Measurements from ENCODE around the gene SEC24B. TPM values are rescaled to one million over a fixed set of nuclear protein-coding genes. Genes with fewer than 3 reads are reported as not detected.

SEC24B gene
- polyA plus RNA-seq, 1 donor from 2014 or later, result 20.4 TPM

GRCh38 chr4:109588176-109588575 is 154.6 kb downstream of the SEC24B start:
- H3K27me3 ChIP-seq (ENCODE audit: insufficient read depth, low read depth, low read length), result no peaks in the 10 kb centered on the region
- H3K9me2 ChIP-seq (ENCODE audit: insufficient read depth, low read length), result no peaks in the 10 kb centered on the region
- H3K36me3 ChIP-seq (ENCODE audit: insufficient read depth, low read length), result no peaks in the 10 kb centered on the region
- no peaks in the 10 kb centered on the region for H3K9me3 ChIP-seq (ENCODE audit: low read length)
- H3K9ac ChIP-seq (ENCODE audit: low read length), result no peak overlapping the region
- H2AFZ ChIP-seq (ENCODE audit: low read depth, low read length), result no peak overlapping the region
- H4K20me1 ChIP-seq (ENCODE audit: insufficient read depth), result no peaks in the 10 kb centered on the region
- H3F3A ChIP-seq (ENCODE audit: insufficient read depth, low read length, poor library complexity, severe bottlenecking), result no peaks in the 10 kb centered on the region
- no peak overlapping the region for H3K4me2 ChIP-seq (ENCODE audit: low read length)
- H3K4me3 ChIP-seq (ENCODE audit: low read length), result no peak overlapping the region
- H3K79me2 ChIP-seq (replicated peaks; ENCODE audit: insufficient read depth, low read length), result no peaks in the 10 kb centered on the region
- TF ChIP-seq TAF1 (IDR thresholded peaks at IDR 0.05; ENCODE audit: low read depth) (no peak), SMC3 (conservative IDR thresholded peaks at IDR 0.05; ENCODE audit: poor library complexity) (no peak), MXI1 (conservative IDR thresholded peaks at IDR 0.05; ENCODE audit: poor library complexity, severe bottlenecking) (no peak), EP300 (conservative IDR thresholded peaks at IDR 0.05; ENCODE audit: poor library complexity, severe bottlenecking) (no peak), POLR2AphosphoS5 (IDR thresholded peaks at IDR 0.05) (no peak), EZH2 (IDR thresholded peaks at IDR 0.05; ENCODE audit: borderline replicate concordance, insufficient read depth, low read length, poor library complexity, severe bottlenecking) (no peak), RAD21 (conservative IDR thresholded peaks at IDR 0.05) (no peak)
- TF ChIP-seq, protein P1, sequence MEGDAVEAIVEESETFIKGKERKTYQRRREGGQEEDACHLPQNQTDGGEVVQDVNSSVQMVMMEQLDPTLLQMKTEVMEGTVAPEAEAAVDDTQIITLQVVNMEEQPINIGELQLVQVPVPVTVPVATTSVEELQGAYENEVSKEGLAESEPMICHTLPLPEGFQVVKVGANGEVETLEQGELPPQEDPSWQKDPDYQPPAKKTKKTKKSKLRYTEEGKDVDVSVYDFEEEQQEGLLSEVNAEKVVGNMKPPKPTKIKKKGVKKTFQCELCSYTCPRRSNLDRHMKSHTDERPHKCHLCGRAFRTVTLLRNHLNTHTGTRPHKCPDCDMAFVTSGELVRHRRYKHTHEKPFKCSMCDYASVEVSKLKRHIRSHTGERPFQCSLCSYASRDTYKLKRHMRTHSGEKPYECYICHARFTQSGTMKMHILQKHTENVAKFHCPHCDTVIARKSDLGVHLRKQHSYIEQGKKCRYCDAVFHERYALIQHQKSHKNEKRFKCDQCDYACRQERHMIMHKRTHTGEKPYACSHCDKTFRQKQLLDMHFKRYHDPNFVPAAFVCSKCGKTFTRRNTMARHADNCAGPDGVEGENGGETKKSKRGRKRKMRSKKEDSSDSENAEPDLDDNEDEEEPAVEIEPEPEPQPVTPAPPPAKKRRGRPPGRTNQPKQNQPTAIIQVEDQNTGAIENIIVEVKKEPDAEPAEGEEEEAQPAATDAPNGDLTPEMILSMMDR (IDR thresholded peaks at IDR 0.05; ENCODE audit: poor library complexity, severe bottlenecking), result no peak
- TF ChIP-seq, protein P2, sequence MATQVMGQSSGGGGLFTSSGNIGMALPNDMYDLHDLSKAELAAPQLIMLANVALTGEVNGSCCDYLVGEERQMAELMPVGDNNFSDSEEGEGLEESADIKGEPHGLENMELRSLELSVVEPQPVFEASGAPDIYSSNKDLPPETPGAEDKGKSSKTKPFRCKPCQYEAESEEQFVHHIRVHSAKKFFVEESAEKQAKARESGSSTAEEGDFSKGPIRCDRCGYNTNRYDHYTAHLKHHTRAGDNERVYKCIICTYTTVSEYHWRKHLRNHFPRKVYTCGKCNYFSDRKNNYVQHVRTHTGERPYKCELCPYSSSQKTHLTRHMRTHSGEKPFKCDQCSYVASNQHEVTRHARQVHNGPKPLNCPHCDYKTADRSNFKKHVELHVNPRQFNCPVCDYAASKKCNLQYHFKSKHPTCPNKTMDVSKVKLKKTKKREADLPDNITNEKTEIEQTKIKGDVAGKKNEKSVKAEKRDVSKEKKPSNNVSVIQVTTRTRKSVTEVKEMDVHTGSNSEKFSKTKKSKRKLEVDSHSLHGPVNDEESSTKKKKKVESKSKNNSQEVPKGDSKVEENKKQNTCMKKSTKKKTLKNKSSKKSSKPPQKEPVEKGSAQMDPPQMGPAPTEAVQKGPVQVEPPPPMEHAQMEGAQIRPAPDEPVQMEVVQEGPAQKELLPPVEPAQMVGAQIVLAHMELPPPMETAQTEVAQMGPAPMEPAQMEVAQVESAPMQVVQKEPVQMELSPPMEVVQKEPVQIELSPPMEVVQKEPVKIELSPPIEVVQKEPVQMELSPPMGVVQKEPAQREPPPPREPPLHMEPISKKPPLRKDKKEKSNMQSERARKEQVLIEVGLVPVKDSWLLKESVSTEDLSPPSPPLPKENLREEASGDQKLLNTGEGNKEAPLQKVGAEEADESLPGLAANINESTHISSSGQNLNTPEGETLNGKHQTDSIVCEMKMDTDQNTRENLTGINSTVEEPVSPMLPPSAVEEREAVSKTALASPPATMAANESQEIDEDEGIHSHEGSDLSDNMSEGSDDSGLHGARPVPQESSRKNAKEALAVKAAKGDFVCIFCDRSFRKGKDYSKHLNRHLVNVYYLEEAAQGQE (IDR thresholded peaks at IDR 0.05; ENCODE audit: borderline replicate concordance), result no peak
- H3K27ac ChIP-seq (ENCODE audit: low read length), result no peak overlapping the region

DNA sequence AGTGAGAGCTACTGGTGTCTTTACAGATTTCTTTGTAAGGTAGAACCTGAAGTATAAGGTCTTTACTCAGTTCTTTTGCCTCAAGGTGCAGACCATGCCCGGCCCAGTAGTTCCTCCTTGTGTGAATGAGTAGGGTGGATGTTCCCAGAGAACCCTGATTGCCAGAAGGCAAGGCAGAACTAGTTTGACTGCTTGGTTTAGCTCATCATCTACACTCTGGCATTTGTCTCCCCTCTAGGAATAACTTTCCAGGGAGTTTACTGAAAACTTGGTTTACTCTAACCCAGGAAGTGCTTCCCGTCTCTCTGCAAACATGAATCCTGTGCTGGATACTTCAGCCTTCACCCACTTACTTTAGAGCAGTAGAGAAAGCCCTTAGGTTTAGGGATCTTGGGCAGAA is 155.5 kb downstream of the SEC24B start:
- Histone ChIP-seq H4K20me1 (ENCODE audit: insufficient read depth) (no peaks in the 10 kb centered on the region), H2AFZ (ENCODE audit: low read depth, low read length) (no peak overlapping the region), H3K27me3 (ENCODE audit: insufficient read depth, low read depth, low read length) (no peaks in the 10 kb centered on the region), H3K4me2 (ENCODE audit: low read length) (no peak overlapping the region), H3K27ac (ENCODE audit: low read length) (no peak overlapping the region), H3K36me3 (ENCODE audit: insufficient read depth, low read length) (no peaks in the 10 kb centered on the region), H3K79me2 (replicated peaks; ENCODE audit: insufficient read depth, low read length) (no peaks in the 10 kb centered on the region), H3K9me3 (ENCODE audit: low read length) (no peaks in the 10 kb centered on the region), H3K9ac (ENCODE audit: low read length) (no peak overlapping the region), H3K4me3 (ENCODE audit: low read length) (no peak overlapping the region), H3F3A (ENCODE audit: insufficient read depth, low read length, poor library complexity, severe bottlenecking) (no peaks in the 10 kb centered on the region), H3K9me2 (ENCODE audit: insufficient read depth, low read length) (no peaks in the 10 kb centered on the region)
- TF ChIP-seq EP300 (conservative IDR thresholded peaks at IDR 0.05; ENCODE audit: poor library complexity, severe bottlenecking) (no peak), SMC3 (conservative IDR thresholded peaks at IDR 0.05; ENCODE audit: poor library complexity) (no peak), EZH2 (IDR thresholded peaks at IDR 0.05; ENCODE audit: borderline replicate concordance, insufficient read depth, low read length, poor library complexity, severe bottlenecking) (no peak), RAD21 (conservative IDR thresholded peaks at IDR 0.05) (no peak), TAF1 (IDR thresholded peaks at IDR 0.05; ENCODE audit: low read depth) (no peak), MXI1 (conservative IDR thresholded peaks at IDR 0.05; ENCODE audit: poor library complexity, severe bottlenecking) (no peak), POLR2AphosphoS5 (IDR thresholded peaks at IDR 0.05) (no peak)
- TF ChIP-seq, protein P2 (IDR thresholded peaks at IDR 0.05; ENCODE audit: borderline replicate concordance), result no peak
- TF ChIP-seq, protein P1 (IDR thresholded peaks at IDR 0.05; ENCODE audit: poor library complexity, severe bottlenecking), result no peak
